ENCODE results near the gene WNK1.

The WNK1 gene

GRCh38 chr12:727321-727720 is 25.1 kb upstream of the WNK1 start:
- Histone ChIP-seq H3K27me3 (ENCODE audit: low read depth) (no peaks in the 10 kb centered on the region), H3K9me3 (no peaks in the 10 kb centered on the region), H3K4me3 (no peak overlapping the region), H3K4me1 (no peaks in the 10 kb centered on the region; the same call in 1 of the 2 replicates), H3K36me3 (replicated peaks) (no peaks in the 10 kb centered on the region)
- in situ Hi-C loops (cut with MboI; ENCODE audit: low sequenced_read_pairs), result no loop called here
- no peak for DNase-seq (ENCODE audit: low spot score in 2 of 2)

GRCh38 chr12:728781-729180 is 23.6 kb upstream of the WNK1 start:
- Histone ChIP-seq H3K9me3 (no peaks in the 10 kb centered on the region), H3K36me3 (replicated peaks) (no peaks in the 10 kb centered on the region), H3K27me3 (ENCODE audit: low read depth) (no peaks in the 10 kb centered on the region), H3K4me3 (no peak overlapping the region), H3K4me1 (no peaks in the 10 kb centered on the region; the same call in 1 of the 2 replicates)
- in situ Hi-C loops (cut with MboI; ENCODE audit: low sequenced_read_pairs), result no loop called here
- DNase-seq (ENCODE audit: low spot score in 2 of 2), result no peak

- Histone ChIP-seq H3K4me1 (no peaks in the 10 kb centered on the region; the same call in 1 of the 2 replicates), H3K4me3 (no peak overlapping the region), H3K27me3 (ENCODE audit: low read depth) (no peaks in the 10 kb centered on the region), H3K36me3 (replicated peaks) (no peaks in the 10 kb centered on the region), H3K9me3 (no peaks in the 10 kb centered on the region)
- no peak for DNase-seq (ENCODE audit: low spot score in 2 of 2)
- in situ Hi-C loops (cut with MboI; ENCODE audit: low sequenced_read_pairs), result no loop called here
Measured at GRCh38 chr12:729221-729620, 23.2 kb upstream of the WNK1 start.

GRCh38 chr12:730550-730949 is 21.8 kb upstream of the WNK1 start:
- no peaks in the 10 kb centered on the region for H3K36me3 ChIP-seq (replicated peaks)
- in situ Hi-C loops (cut with MboI; ENCODE audit: low sequenced_read_pairs), result no loop called here
- no peak for DNase-seq (ENCODE audit: low spot score in 2 of 2)
- H3K27me3 ChIP-seq (ENCODE audit: low read depth), result no peaks in the 10 kb centered on the region
- H3K9me3 ChIP-seq, result no peaks in the 10 kb centered on the region; the same call in 1 of the 2 replicates
- H3K4me3 ChIP-seq, result no peak overlapping the region
- H3K4me1 ChIP-seq, result no peaks in the 10 kb centered on the region; the same call in 1 of the 2 replicates

- DNase-seq (ENCODE audit: low spot score in 2 of 2), result no peak
- Histone ChIP-seq H3K4me3 (no peak overlapping the region), H3K27me3 (ENCODE audit: low read depth) (no peaks in the 10 kb centered on the region), H3K36me3 (replicated peaks) (no peaks in the 10 kb centered on the region), H3K9me3 (no peaks in the 10 kb centered on the region; the same call in 1 of the 2 replicates), H3K4me1 (peaks cover 13% of the 10 kb centered on the region)
- in situ Hi-C loops (cut with MboI; ENCODE audit: low sequenced_read_pairs), result no loop called here
Measured at GRCh38 chr12:737122-737739, 15.1 kb upstream of the WNK1 start.

- in situ Hi-C loops (cut with MboI; ENCODE audit: low sequenced_read_pairs), result no loop called here
- Histone ChIP-seq H3K36me3 (replicated peaks) (no peaks in the 10 kb centered on the region), H3K4me1 (peaks cover 13% of the 10 kb centered on the region), H3K9me3 (no peaks in the 10 kb centered on the region; the same call in 1 of the 2 replicates), H3K4me3 (no peak overlapping the region), H3K27me3 (ENCODE audit: low read depth) (0 out of 2 replicates have a peak, but pooled peaks cover 5% of the 10 kb centered on the region)
- no peak for DNase-seq (ENCODE audit: low spot score in 2 of 2)
Measured at GRCh38 chr12:738712-739111, 13.7 kb upstream of the WNK1 start.

GRCh38 chr12:739349-739748 is 13.0 kb upstream of the WNK1 start:
- Histone ChIP-seq H3K4me3 (no peak overlapping the region), H3K9me3 (no peaks in the 10 kb centered on the region; the same call in 1 of the 2 replicates), H3K36me3 (replicated peaks) (no peaks in the 10 kb centered on the region), H3K4me1 (peaks cover 13% of the 10 kb centered on the region), H3K27me3 (ENCODE audit: low read depth) (0 out of 2 replicates have a peak, but pooled peaks cover 7% of the 10 kb centered on the region)
- DNase-seq (ENCODE audit: low spot score in 2 of 2), result no peak
- in situ Hi-C loops (cut with MboI; ENCODE audit: low sequenced_read_pairs), result no loop called here

GRCh38 chr12:740921-741320 is 11.5 kb upstream of the WNK1 start:
- no peaks in the 10 kb centered on the region for H3K9me3 ChIP-seq
- H3K36me3 ChIP-seq (replicated peaks), result no peaks in the 10 kb centered on the region
- no peak overlapping the region for H3K4me3 ChIP-seq
- DNase-seq (ENCODE audit: low spot score in 2 of 2), result no peak
- H3K4me1 ChIP-seq, result peaks cover 13% of the 10 kb centered on the region
- in situ Hi-C loops (cut with MboI; ENCODE audit: low sequenced_read_pairs), result no loop called here
- 0 out of 2 replicates have a peak, but pooled peaks cover 7% of the 10 kb centered on the region for H3K27me3 ChIP-seq (ENCODE audit: low read depth)

- Histone ChIP-seq H3K9me3 (no peaks in the 10 kb centered on the region), H3K36me3 (replicated peaks) (no peaks in the 10 kb centered on the region), H3K27me3 (ENCODE audit: low read depth) (no peaks in the 10 kb centered on the region), H3K4me1 (peaks cover 17% of the 10 kb centered on the region), H3K4me3 (no peak overlapping the region)
- in situ Hi-C loops (cut with MboI; ENCODE audit: low sequenced_read_pairs), result loop anchor here (5.0 kb wide), 1 partner anchor 178 kb away; no protein-coding TSS in a partner anchor
- DNase-seq (ENCODE audit: low spot score in 2 of 2), result peak in 1 of 2 experiments; percentile 80
Measured at GRCh38 chr12:749751-750270, 2.6 kb upstream of the WNK1 start.

- Histone ChIP-seq H3K27me3 (ENCODE audit: low read depth) (no peaks in the 10 kb centered on the region), H3K9me3 (no peaks in the 10 kb centered on the region), H3K4me3 (peak overlapping the region; percentile 4), H3K4me1 (peaks cover 17% of the 10 kb centered on the region), H3K36me3 (replicated peaks) (no peaks in the 10 kb centered on the region)
- in situ Hi-C loops (cut with MboI; ENCODE audit: low sequenced_read_pairs), result loop anchor here (5.0 kb wide), 1 partner anchor 178 kb away; no protein-coding TSS in a partner anchor
- DNase-seq (ENCODE audit: low spot score in 2 of 2), result no peak
Measured at GRCh38 chr12:750366-751191, 1.8 kb upstream of the WNK1 start.

- Histone ChIP-seq H3K4me1 (peaks cover 17% of the 10 kb centered on the region), H3K36me3 (replicated peaks) (no peaks in the 10 kb centered on the region), H3K9me3 (no peaks in the 10 kb centered on the region), H3K27me3 (ENCODE audit: low read depth) (no peaks in the 10 kb centered on the region), H3K4me3 (peak overlapping the region; percentile 20)
- in situ Hi-C loops (cut with MboI; ENCODE audit: low sequenced_read_pairs), result loop anchor here (5.0 kb wide), 1 partner anchor 179 kb away; no protein-coding TSS in a partner anchor
- peak; percentile 94 to 96 for DNase-seq (ENCODE audit: low spot score in 2 of 2)
Measured at GRCh38 chr12:751192-751998, 984 bp upstream of the WNK1 start.

- H3K4me3 ChIP-seq, result peak overlapping the region; percentile 74
- peaks cover 17% of the 10 kb centered on the region for H3K4me1 ChIP-seq
- H3K27me3 ChIP-seq (ENCODE audit: low read depth), result no peaks in the 10 kb centered on the region
- in situ Hi-C loops (cut with MboI; ENCODE audit: low sequenced_read_pairs), result loop anchor here (5.0 kb wide), 1 partner anchor 181 kb away; no protein-coding TSS in a partner anchor
- DNase-seq (ENCODE audit: low spot score in 2 of 2), result peak in 1 of 2 experiments; percentile 64
- no peaks in the 10 kb centered on the region for H3K36me3 ChIP-seq (replicated peaks)
- H3K9me3 ChIP-seq, result no peaks in the 10 kb centered on the region
Measured at GRCh38 chr12:752695-753610, 574 bp downstream of the WNK1 start.

Measured in HAP-1 (cell line).